Measurements from ENCODE around the gene UNC119B. TPM values are rescaled to one million over a fixed set of nuclear protein-coding genes. Genes with fewer than 3 reads are reported as not detected.

UNC119B gene
- total and polyA plus RNA-seq, 2 of the 4 experiments (the other 2 are of a cell fraction): 8.4 to 21.6 TPM

DNA sequence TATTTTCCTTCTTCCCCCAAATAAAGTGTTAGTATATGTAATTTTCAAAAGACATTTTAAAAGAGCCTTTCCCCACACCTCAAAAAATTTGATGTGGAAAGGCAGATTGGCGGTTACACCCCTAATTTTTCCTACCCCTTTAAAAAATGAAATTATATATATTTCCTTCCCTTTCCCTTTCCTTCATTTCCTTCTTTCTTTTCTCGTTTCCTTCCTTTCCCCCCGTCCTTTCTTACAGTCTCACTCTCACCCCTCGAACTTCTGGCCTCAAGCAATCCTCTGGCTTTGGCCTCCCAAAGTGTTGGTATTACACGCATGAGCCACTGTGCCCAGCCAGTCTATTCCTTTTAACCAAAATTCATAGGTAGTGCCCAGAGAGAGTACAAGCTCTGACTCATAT lies 4.2 kb upstream of the UNC119B start:
- dilution Hi-C loops (cut with HindIII; ENCODE audit: low sequenced_read_pairs, unreplicated experiment): no loop called here
- Histone ChIP-seq H3K9me1 (ENCODE audit: insufficient read depth, low read length) (peaks cover 7% of the 10 kb centered on the region; the same call in 1 of the 2 replicates), H4K5ac (ENCODE audit: low read depth, low read length) (no peak overlapping the region), H2BK20ac (ENCODE audit: low read depth, low read length) (no peak overlapping the region), H3K27me3 (ENCODE audit: control insufficient read depth, insufficient read depth, low read length) (no peaks in the 10 kb centered on the region), H3K4me3 (ENCODE audit: insufficient read depth, low read depth, low read length) (no peak overlapping the region), H2BK5ac (ENCODE audit: low read depth, low read length, poor library complexity, severe bottlenecking) (no peak overlapping the region), H3K4me1 (ENCODE audit: control insufficient read depth, insufficient read depth, low read length) (no peaks in the 10 kb centered on the region; the same call in 1 of the 2 replicates), H3K27ac (ENCODE audit: insufficient read depth, low read length) (no peak overlapping the region), H4K20me1 (ENCODE audit: insufficient read depth, low read length) (no peaks in the 10 kb centered on the region), H3K18ac (ENCODE audit: low read depth, low read length) (no peak overlapping the region), H2AK9ac (replicated peaks; ENCODE audit: low read depth, low read length, poor library complexity) (no peak overlapping the region), H2AFZ (replicated peaks; ENCODE audit: low read length, poor library complexity) (no peak overlapping the region), H3K56ac (ENCODE audit: extremely low read depth, insufficient read depth, low read length) (no peak overlapping the region), H3K4ac (ENCODE audit: low read depth, low read length) (no peak overlapping the region), H3K79me1 (ENCODE audit: low read depth in 1 of 2, low read length in 2 of 2) (peaks cover 0 to 10% of the 10 kb centered on the region in 2 experiments; a peak in 2 of 4 replicates), H3K9me3 (ENCODE audit: control insufficient read depth, insufficient read depth, low read length) (no peaks in the 10 kb centered on the region), H3K4me2 (ENCODE audit: low read depth, low read length) (no peak overlapping the region), H2BK120ac (ENCODE audit: low read depth, low read length) (no peak overlapping the region), H4K91ac (ENCODE audit: insufficient read depth, low read depth, low read length) (no peak overlapping the region), H3K23ac (ENCODE audit: low read depth, low read length) (no peak overlapping the region), H3K9ac (ENCODE audit: low read depth, low read length) (no peak overlapping the region), H2AK5ac (ENCODE audit: low read depth, low read length) (no peak overlapping the region), H3K14ac (replicated peaks; ENCODE audit: low read depth, low read length) (no peak overlapping the region), H3K36me3 (ENCODE audit: control insufficient read depth, insufficient read depth, low read length) (peaks cover 18% of the 10 kb centered on the region), H4K8ac (ENCODE audit: low read depth in 2 of 2, low read length in 2 of 2) (no peak overlapping the region), H2BK15ac (ENCODE audit: low read depth, low read length) (no peak overlapping the region)
- DNase-seq (no peak), ATAC-seq (ENCODE audit: low read depth) (no peak)
- ChIA-PET CTCF (no interaction called here), POLR2A (ENCODE audit: unreplicated experiment) (no interaction called here)
- TF ChIP-seq, protein P1, sequence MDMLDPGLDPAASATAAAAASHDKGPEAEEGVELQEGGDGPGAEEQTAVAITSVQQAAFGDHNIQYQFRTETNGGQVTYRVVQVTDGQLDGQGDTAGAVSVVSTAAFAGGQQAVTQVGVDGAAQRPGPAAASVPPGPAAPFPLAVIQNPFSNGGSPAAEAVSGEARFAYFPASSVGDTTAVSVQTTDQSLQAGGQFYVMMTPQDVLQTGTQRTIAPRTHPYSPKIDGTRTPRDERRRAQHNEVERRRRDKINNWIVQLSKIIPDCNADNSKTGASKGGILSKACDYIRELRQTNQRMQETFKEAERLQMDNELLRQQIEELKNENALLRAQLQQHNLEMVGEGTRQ (IDR thresholded peaks at IDR 0.05; ENCODE audit: low read depth, low read length): no peak
- TF ChIP-seq SMC3 (IDR thresholded peaks at IDR 0.05; ENCODE audit: low read depth, low read length): no peak
- no peak for TF ChIP-seq POLR2A (IDR thresholded peaks at IDR 0.05; ENCODE audit: low read depth, low read length)
- TF ChIP-seq, protein P2, sequence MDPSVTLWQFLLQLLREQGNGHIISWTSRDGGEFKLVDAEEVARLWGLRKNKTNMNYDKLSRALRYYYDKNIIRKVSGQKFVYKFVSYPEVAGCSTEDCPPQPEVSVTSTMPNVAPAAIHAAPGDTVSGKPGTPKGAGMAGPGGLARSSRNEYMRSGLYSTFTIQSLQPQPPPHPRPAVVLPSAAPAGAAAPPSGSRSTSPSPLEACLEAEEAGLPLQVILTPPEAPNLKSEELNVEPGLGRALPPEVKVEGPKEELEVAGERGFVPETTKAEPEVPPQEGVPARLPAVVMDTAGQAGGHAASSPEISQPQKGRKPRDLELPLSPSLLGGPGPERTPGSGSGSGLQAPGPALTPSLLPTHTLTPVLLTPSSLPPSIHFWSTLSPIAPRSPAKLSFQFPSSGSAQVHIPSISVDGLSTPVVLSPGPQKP (IDR thresholded peaks at IDR 0.05; ENCODE audit: borderline replicate concordance, low read depth, low read length): no peak
- TF ChIP-seq FOS (IDR thresholded peaks at IDR 0.05; ENCODE audit: low read depth, low read length): no peak
- no peak for TF ChIP-seq CHD1 (IDR thresholded peaks at IDR 0.05; ENCODE audit: low read depth, low read length)
- no peak for TF ChIP-seq RAD21 (IDR thresholded peaks at IDR 0.05; ENCODE audit: low read length)
- WGBS, 2 experiments (ENCODE audit: extremely low coverage in 2 of 2, insufficient read length in 1 of 2): 80 to 100% methylated on average over 2 of the region's 5 CpGs
- intact Hi-C loops (cut with micrococcal nuclease): no loop called here
- in situ Hi-C loops (cut with MboI; ENCODE audit: low sequenced_read_pairs): no loop called here
- no TSS peak for BruUV-seq (replicated peaks)

Data from IMR-90 (cell line).